Sigmoid colon (tissue), 4 donors: ENCODE measurements around the gene PMVK.
A peak's percentile ranks its signal among the peaks of the same experiment; 100 is the strongest.

ENCODE experiments used
- CTCF ChIP-seq, 4 experiments: fragments of 450-650 bp in 3 of 4; fragments of 200-600 bp in 1 of 4; IDR thresholded peaks; one replicate each; pipeline ENCODE4 v1.5.1; 2016 to 2019; ENCODE audit warnings: antibody characterized with exemption in 4 of 4, mild to moderate bottlenecking in 3 of 4, moderate library complexity in 2 of 4
- EP300 ChIP-seq, 4 donors: sonication (generic); formaldehyde crosslinking; IDR thresholded peaks; one replicate each; pipeline ENCODE4 v1.6.1; 2017; ENCODE audit warnings: antibody characterized with exemption in 4 of 4
- POLR2A ChIP-seq, 2 donors: fragments of 450-650 bp; IDR thresholded peaks; one replicate each; pipeline ENCODE4 v1.6.1; 2016; ENCODE audit warnings: antibody characterized with exemption in 2 of 2, mild to moderate bottlenecking in 2 of 2, moderate library complexity in 2 of 2
- POLR2AphosphoS5 ChIP-seq, 4 donors: sonication (generic); formaldehyde crosslinking; IDR thresholded peaks; one replicate each; pipeline ENCODE4 v1.6.1; 2017; ENCODE audit warnings: antibody characterized with exemption in 4 of 4

GRCh38 chr1:154975409-154976059 is 39.0 kb upstream of the PMVK start:
- TF ChIP-seq EP300 (IDR thresholded peaks at IDR 0.05) = no peak
- TF ChIP-seq CTCF (IDR thresholded peaks at IDR 0.05) = no peak
- no peak for TF ChIP-seq POLR2A (IDR thresholded peaks at IDR 0.05)
- peak in 1 of 4 donors; percentile 27 for TF ChIP-seq POLR2AphosphoS5 (IDR thresholded peaks at IDR 0.05)
